Choroid plexus epithelial cell (primary cell): ENCODE results near the gene ACO2.

Experiments used
- DNase-seq: peaks from one replicate; pipeline ENCODE4 v3.0.0-alpha.2; 2010; ENCODE audit warnings: low read depth
- H3K4me3 ChIP-seq: 2 replicates; pipeline ENCODE4 v1.5.1; 2011; ENCODE audit warnings: low read depth, mild to moderate bottlenecking, control low read depth, low read length, moderate library complexity
- TF ChIP-seq, protein P1 (sequence below): conservative IDR thresholded peaks from 2 replicates; pipeline ENCODE4 v1.5.1; 2011; ENCODE audit warnings: low read depth, mild to moderate bottlenecking, control low read depth, inconsistent platforms, low read length, moderate library complexity

Gene ACO2

GRCh38 chr22:41445129-41446056 lies 23.5 kb upstream of the ACO2 start:
- DNase-seq = peak; percentile 39
- peak overlapping the region; percentile 95 for H3K4me3 ChIP-seq
- TF ChIP-seq, protein P1, sequence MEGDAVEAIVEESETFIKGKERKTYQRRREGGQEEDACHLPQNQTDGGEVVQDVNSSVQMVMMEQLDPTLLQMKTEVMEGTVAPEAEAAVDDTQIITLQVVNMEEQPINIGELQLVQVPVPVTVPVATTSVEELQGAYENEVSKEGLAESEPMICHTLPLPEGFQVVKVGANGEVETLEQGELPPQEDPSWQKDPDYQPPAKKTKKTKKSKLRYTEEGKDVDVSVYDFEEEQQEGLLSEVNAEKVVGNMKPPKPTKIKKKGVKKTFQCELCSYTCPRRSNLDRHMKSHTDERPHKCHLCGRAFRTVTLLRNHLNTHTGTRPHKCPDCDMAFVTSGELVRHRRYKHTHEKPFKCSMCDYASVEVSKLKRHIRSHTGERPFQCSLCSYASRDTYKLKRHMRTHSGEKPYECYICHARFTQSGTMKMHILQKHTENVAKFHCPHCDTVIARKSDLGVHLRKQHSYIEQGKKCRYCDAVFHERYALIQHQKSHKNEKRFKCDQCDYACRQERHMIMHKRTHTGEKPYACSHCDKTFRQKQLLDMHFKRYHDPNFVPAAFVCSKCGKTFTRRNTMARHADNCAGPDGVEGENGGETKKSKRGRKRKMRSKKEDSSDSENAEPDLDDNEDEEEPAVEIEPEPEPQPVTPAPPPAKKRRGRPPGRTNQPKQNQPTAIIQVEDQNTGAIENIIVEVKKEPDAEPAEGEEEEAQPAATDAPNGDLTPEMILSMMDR = no peak

GRCh38 chr22:41446057-41446501 lies 22.8 kb upstream of the ACO2 start:
- peak overlapping the region; percentile 95 for H3K4me3 ChIP-seq
- DNase-seq = peak; percentile 14
- TF ChIP-seq, protein P1 = no peak

GRCh38 chr22:41446639-41447434 lies 22.1 kb upstream of the ACO2 start, which contains the start of gene TOB2:
Gene TOB2, minus strand, starts transcription at chr22:41446801. Its CDS starts 9,456 bp downstream, at chr22:41437345.
- peak; percentile 97 for DNase-seq
- H3K4me3 ChIP-seq = peak within 1 kb of the TSS; percentile 95
- TF ChIP-seq, protein P1 = no peak

DNA sequence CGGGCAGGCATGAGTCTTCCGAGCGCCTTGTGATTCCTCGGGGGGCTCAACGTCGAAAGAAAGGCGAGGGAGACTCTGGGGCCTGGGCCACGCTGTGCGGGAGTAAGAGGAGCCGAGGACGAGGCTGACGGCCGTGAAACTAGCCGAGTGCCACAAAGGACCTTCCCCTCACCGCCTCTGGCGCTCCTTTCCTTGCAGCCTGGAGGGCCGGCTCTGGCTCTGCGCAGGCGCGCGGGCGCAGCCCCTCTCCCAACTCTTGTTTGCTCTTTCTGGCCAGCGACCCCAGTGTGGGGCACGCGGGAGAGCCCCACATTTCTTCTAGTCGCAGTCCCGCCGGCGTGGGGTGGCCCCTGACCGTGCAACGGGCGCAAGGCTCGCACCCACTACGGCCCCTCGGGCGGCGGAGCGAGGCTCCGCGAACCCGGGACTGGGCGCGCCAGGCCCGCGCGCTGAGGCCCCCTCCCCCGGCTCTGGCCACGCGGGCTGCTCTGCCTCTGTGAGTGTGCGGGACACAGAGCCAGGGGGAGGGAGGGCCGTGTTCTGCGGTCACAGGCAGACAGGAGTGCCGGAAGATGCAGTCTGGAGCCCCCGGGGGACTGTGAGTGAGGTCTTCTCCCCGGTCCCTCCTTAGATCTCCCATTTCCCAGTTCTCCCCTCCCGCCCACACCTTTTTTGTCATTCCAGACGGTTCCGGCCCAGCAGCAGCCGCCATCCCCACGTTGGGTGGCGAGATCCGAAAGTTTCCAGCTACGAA lies 21.3 kb upstream of the ACO2 start:
- TF ChIP-seq, protein P1 = peak; percentile 3
- H3K4me3 ChIP-seq = peak overlapping the region; percentile 95
- peak; percentile 71 for DNase-seq

DNA sequence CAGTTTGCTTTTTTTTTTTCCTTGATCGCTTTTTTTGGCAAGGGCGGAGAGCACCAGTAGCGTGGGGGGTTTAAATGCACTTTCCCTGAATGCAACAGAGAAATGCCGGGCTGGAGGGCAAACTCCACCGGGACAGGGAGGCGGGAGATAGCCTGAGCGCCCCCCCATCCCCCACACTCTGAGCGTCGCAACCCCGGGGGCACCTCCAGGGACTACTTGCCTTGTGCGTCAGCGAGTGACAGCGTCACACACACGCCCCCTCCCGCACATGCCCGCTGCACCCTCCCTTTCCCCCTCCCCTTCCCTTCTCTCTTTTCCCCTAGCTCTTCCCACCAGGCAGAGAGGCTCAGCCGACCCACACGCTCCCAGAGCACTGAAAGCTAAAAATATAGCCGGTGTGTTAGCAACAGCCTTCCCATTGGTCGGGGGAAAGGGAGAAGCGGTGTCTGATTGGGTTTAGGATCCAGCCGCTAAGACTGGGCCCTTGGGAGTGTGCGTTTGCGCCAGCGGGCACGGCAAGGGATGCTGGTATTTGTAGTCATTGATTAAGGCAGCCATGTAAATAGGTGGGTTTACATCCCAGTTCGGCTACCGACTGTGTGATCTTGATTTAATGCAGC lies 20.6 kb upstream of the ACO2 start:
- TF ChIP-seq, protein P1 = no peak
- DNase-seq = peak; percentile 100
- peak overlapping the region; percentile 95 for H3K4me3 ChIP-seq

GRCh38 chr22:41458161-41458728 lies 10.7 kb upstream of the ACO2 start:
- DNase-seq = no peak
- TF ChIP-seq, protein P1 = no peak

More at GRCh38 chr22:41458161-41458728, 10.7 kb upstream of the ACO2 start:
- no peak overlapping the region for H3K4me3 ChIP-seq
